Uterus (tissue), 2 donors: ENCODE measurements around the gene RPGR.

Experiments used
- CTCF ChIP-seq, 4 experiments: fragments of 200-600 bp in 2 of 4; fragments of 450-650 bp in 2 of 4; sonication (generic) in 2 of 4; IDR thresholded peaks; one replicate each; pipeline ENCODE4 v1.5.1; 2016 to 2019; ENCODE audit warnings: antibody characterized with exemption in 4 of 4, mild to moderate bottlenecking in 2 of 4, moderate library complexity in 1 of 4
- POLR2A ChIP-seq, 2 donors: fragments of 450-650 bp; IDR thresholded peaks; one replicate each; pipeline ENCODE4 v1.6.1; 2016; ENCODE audit warnings: antibody characterized with exemption in 2 of 2, mild to moderate bottlenecking in 1 of 2, moderate library complexity in 1 of 2

DNA sequence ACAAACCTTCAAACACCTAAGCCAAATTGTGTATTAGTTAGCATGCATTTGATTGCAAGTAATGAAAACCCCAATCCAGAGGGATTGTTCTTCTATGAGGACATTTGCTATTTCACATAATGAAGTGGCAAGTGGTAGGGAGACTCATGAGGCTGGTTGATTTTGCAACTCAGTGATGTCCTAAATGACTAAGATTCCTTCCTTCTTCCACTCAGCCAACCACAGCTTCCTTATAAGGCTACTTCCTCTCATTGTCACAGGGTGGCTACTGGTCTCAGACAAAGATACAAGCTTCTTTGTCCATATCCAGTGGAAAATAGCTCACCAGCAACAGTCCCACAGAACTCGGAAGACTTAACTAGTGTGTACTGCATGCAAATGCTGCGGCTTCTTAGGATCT, 19.8 kb upstream of the RPGR start:
- no peak for TF ChIP-seq CTCF (IDR thresholded peaks at IDR 0.05)
- TF ChIP-seq POLR2A (IDR thresholded peaks at IDR 0.05) = no peak
